Upper lobe of left lung (tissue), 4 donors: Measurements from ENCODE around the gene NBAS.

Experiments used
- CTCF ChIP-seq, 6 experiments: fragments of 450-650 bp in 4 of 6; fragments of 200-600 bp in 2 of 6; sonication (generic) in 2 of 6; IDR thresholded peaks; one replicate each; pipeline ENCODE4 v1.5.1; 2016 to 2019; ENCODE audit warnings: antibody characterized with exemption in 6 of 6
- POLR2AphosphoS5 ChIP-seq, 2 donors: sonication (generic); formaldehyde crosslinking; IDR thresholded peaks; one replicate each; pipeline ENCODE4 v1.5.1; 2017; ENCODE audit warnings: antibody characterized with exemption in 2 of 2

- TF ChIP-seq CTCF (IDR thresholded peaks at IDR 0.05) = no peak
- TF ChIP-seq POLR2AphosphoS5 (IDR thresholded peaks at IDR 0.05) = no peak
Measured at GRCh38 chr2:15198051-15198450, 363.1 kb downstream of the NBAS start.
